ENCODE data around the gene MEGF11. TPM values are rescaled to one million over a fixed set of nuclear protein-coding genes. Genes with fewer than 3 reads are reported as not detected.

The MEGF11 gene
- total RNA-seq, 1 experiment from 2014 or later, result 1.2 TPM

- H3K9me3 ChIP-seq (ENCODE audit: control insufficient read depth, low read depth, low read length), result no peaks in the 10 kb centered on the region
- peak; percentile 66 for DNase-seq
- no peak overlapping the region for H2BK5ac ChIP-seq (ENCODE audit: insufficient read length, low read length)
- H3K4me2 ChIP-seq (ENCODE audit: insufficient read depth, insufficient read length, low read length), result no peak overlapping the region
- H2AK5ac ChIP-seq (ENCODE audit: insufficient read length, low read length), result no peak overlapping the region
- H3K79me2 ChIP-seq (ENCODE audit: insufficient read depth, low read length), result no peaks in the 10 kb centered on the region
- H2BK20ac ChIP-seq (ENCODE audit: low read depth, low read length, poor library complexity, severe bottlenecking), result no peak overlapping the region
- no peak overlapping the region for H2BK15ac ChIP-seq (ENCODE audit: low read depth, low read length)
- H3K18ac ChIP-seq (ENCODE audit: insufficient read length, low read depth, low read length), result no peak overlapping the region
- H3K27ac ChIP-seq (ENCODE audit: insufficient read length, low read depth, low read length), result no peak overlapping the region
- no peaks in the 10 kb centered on the region for H4K20me1 ChIP-seq (ENCODE audit: control insufficient read depth, insufficient read depth, insufficient read length)
- H3K27me3 ChIP-seq (ENCODE audit: insufficient read depth, low read length), result no peaks in the 10 kb centered on the region
- H3K27ac Mint-ChIP-seq, result no peak overlapping the region
- H2AFZ ChIP-seq (ENCODE audit: low read length), result no peak overlapping the region
- H4K5ac ChIP-seq (ENCODE audit: insufficient read length, low read depth, low read length), result no peak overlapping the region
- WGBS (ENCODE audit: extremely low coverage, insufficient read length, low lambda C conversion rate), result no CpG with 5 or more reads among the region's 23 CpGs
- H2BK12ac ChIP-seq (ENCODE audit: insufficient read length, low read depth, low read length), result no peak overlapping the region
- peaks cover 4% of the 10 kb centered on the region; the same call in 1 of the 2 replicates for H3K27me3 Mint-ChIP-seq (ENCODE audit: low read depth)
- H3K14ac ChIP-seq (ENCODE audit: insufficient read depth, low read length), result no peak overlapping the region
- TF ChIP-seq CTCF (conservative IDR thresholded peaks at IDR 0.05), result peak; percentile 68
- no peak overlapping the region for H4K91ac ChIP-seq (ENCODE audit: insufficient read length, low read depth, low read length)
- no peak overlapping the region for H3K56ac ChIP-seq (ENCODE audit: insufficient read length, low read depth, low read length)
- H3K36me3 Mint-ChIP-seq (ENCODE audit: insufficient read depth in 1 of 3, low read depth in 3 of 3), result peaks cover 3 to 15% (median 6%) of the 10 kb centered on the region in 3 experiments; a peak in 6 of 7 replicates
- H3K4ac ChIP-seq (ENCODE audit: low read depth, low read length), result no peak overlapping the region
- no peak overlapping the region for H3K4me3 Mint-ChIP-seq
- no peaks in the 10 kb centered on the region for H3K4me1 ChIP-seq (ENCODE audit: insufficient read depth, low read length)
- H3K23me2 ChIP-seq (ENCODE audit: insufficient read length, low read depth, low read length, poor library complexity, severe bottlenecking), result no peaks in the 10 kb centered on the region
- H3K23ac ChIP-seq (ENCODE audit: insufficient read length, low read depth, low read length), result no peak overlapping the region
- H3K79me1 ChIP-seq (ENCODE audit: insufficient read depth, low read depth, low read length, poor library complexity, severe bottlenecking), result no peaks in the 10 kb centered on the region
- H3T11ph ChIP-seq (ENCODE audit: low read length), result no peak overlapping the region
- peaks cover 18 to 31% of the 10 kb centered on the region in 2 experiments for H3K4me1 Mint-ChIP-seq
- no peak overlapping the region for H4K8ac ChIP-seq (replicated peaks; ENCODE audit: insufficient read length, low read depth, low read length)
- H3K9ac ChIP-seq (ENCODE audit: extremely low read depth, insufficient read length, low read length), result no peak overlapping the region
- peaks cover 9 to 12% of the 10 kb centered on the region in 2 experiments for H3K9me3 Mint-ChIP-seq
- H2BK120ac ChIP-seq (ENCODE audit: low read depth, low read length, poor library complexity, severe bottlenecking), result no peak overlapping the region
These were observed 172.7 kb downstream of the MEGF11 start for GRCh38 chr15:66080717-66081398.
